ENCODE results near the gene SREK1IP1. TPM values are rescaled to one million over a fixed set of nuclear protein-coding genes. Genes with fewer than 3 reads are reported as not detected.

The SREK1IP1 gene
- total RNA-seq, 1 experiment from 2014 or later = 3.0 TPM

DNA sequence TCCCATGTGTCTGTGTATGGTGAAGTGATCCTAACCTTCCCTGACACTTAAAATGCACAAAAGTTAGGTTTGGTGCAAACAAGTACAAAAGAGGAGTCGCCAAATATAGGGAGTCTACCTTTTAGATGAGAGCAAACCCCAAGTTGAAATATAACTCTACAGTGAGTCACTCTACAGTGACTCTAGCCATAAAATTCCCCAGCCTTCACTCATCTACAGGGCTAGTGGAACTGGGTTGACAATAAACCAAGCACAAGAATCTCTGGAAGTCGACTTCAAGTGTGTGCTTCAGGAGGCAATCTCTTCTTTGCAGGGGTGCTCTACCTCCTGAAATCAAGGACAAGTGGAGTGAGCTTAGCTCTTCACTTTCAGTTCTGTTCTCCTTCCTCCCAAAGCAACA is 74.9 kb downstream of the SREK1IP1 start:
- no TSS peak for BruUV-seq (replicated peaks)
- H3K4me2 ChIP-seq (ENCODE audit: low read length) = no peak overlapping the region
- peak; percentile 76 for ATAC-seq

DNA sequence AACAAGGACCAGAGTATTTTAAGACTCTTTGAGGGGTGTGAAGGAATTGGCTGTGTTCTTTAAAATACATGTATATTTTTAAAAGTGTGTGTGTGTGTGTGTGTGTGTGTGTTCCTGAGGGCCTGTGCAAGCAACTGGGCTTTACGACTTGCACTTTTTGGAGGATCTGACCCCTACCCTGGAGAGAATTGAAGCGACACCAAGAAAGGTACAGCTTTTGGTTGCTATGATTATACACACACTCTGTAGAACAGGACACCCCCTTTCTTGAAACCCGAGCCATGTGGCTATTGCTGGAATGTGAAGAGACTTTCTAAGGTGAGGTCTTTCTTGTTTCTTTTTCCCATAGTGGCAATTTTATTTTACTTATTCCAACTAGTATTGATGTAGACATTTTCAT is 77.2 kb downstream of the SREK1IP1 start:
- H3K36me3 ChIP-seq (ENCODE audit: low read depth, low read length) = no peaks in the 10 kb centered on the region; the same call in 1 of the 2 replicates
- no peaks in the 10 kb centered on the region for H3K79me2 ChIP-seq (ENCODE audit: low read length)
- H3K9me2 ChIP-seq (replicated peaks; ENCODE audit: low read length) = no peaks in the 10 kb centered on the region
- DNase-seq (no peak), ATAC-seq (no peak)
- no TSS peak for BruUV-seq (replicated peaks)
- intact Hi-C loops (cut with micrococcal nuclease) = no loop called here
- no peak overlapping the region for H3K9ac ChIP-seq (ENCODE audit: low read length)
- H3F3A ChIP-seq (ENCODE audit: low read length, unreplicated experiment) = no peaks in the 10 kb centered on the region
- H3K4me2 ChIP-seq (ENCODE audit: low read length) = peak overlapping the region; percentile 88; the same call in 1 of the 2 replicates
- H4K20me1 ChIP-seq (ENCODE audit: low read length) = no peaks in the 10 kb centered on the region
- no peaks in the 10 kb centered on the region for H3K9me3 ChIP-seq (ENCODE audit: low read length)
- no peak overlapping the region for H3K27ac ChIP-seq (ENCODE audit: low read length)
- peaks cover 9% of the 10 kb centered on the region; the same call in 1 of the 2 replicates for H3K4me1 ChIP-seq (ENCODE audit: insufficient read depth, low read length)
- no peak overlapping the region for H2AFZ ChIP-seq (ENCODE audit: low read length)
- ChIA-PET CTCF (no interaction called here), POLR2A (ENCODE audit: unreplicated experiment) (no interaction called here)
- H3K4me3 ChIP-seq (ENCODE audit: low read length) = no peak overlapping the region
- no peaks in the 10 kb centered on the region for H3K27me3 ChIP-seq (ENCODE audit: low read length)
- TF ChIP-seq, protein P1, sequence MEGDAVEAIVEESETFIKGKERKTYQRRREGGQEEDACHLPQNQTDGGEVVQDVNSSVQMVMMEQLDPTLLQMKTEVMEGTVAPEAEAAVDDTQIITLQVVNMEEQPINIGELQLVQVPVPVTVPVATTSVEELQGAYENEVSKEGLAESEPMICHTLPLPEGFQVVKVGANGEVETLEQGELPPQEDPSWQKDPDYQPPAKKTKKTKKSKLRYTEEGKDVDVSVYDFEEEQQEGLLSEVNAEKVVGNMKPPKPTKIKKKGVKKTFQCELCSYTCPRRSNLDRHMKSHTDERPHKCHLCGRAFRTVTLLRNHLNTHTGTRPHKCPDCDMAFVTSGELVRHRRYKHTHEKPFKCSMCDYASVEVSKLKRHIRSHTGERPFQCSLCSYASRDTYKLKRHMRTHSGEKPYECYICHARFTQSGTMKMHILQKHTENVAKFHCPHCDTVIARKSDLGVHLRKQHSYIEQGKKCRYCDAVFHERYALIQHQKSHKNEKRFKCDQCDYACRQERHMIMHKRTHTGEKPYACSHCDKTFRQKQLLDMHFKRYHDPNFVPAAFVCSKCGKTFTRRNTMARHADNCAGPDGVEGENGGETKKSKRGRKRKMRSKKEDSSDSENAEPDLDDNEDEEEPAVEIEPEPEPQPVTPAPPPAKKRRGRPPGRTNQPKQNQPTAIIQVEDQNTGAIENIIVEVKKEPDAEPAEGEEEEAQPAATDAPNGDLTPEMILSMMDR (conservative IDR thresholded peaks at IDR 0.05; ENCODE audit: low read depth, low read length) = no peak
- TF ChIP-seq EZH2 (IDR thresholded peaks at IDR 0.05; ENCODE audit: low read length, unreplicated experiment) = no peak
- no peak for TF ChIP-seq EZH2phosphoT487 (IDR thresholded peaks at IDR 0.05; ENCODE audit: borderline replicate concordance, low read length)

More for the DNA sequence above, 74.9 kb downstream of the SREK1IP1 start:
- ChIA-PET CTCF (no interaction called here), POLR2A (ENCODE audit: unreplicated experiment) (no interaction called here)
- Histone ChIP-seq H2AFZ (ENCODE audit: low read length) (0 out of 2 replicates have a peak overlapping the region, but pooled peaks have one; percentile 22), H3K9me2 (replicated peaks; ENCODE audit: low read length) (no peaks in the 10 kb centered on the region), H3K9me3 (ENCODE audit: low read length) (no peaks in the 10 kb centered on the region), H3K9ac (ENCODE audit: low read length) (no peak overlapping the region), H3K27ac (ENCODE audit: low read length) (no peak overlapping the region), H3K79me2 (ENCODE audit: low read length) (no peaks in the 10 kb centered on the region), H3K4me1 (ENCODE audit: insufficient read depth, low read length) (peaks cover 9% of the 10 kb centered on the region; the same call in 1 of the 2 replicates), H4K20me1 (ENCODE audit: low read length) (no peaks in the 10 kb centered on the region), H3K4me3 (ENCODE audit: low read length) (no peak overlapping the region), H3K27me3 (ENCODE audit: low read length) (no peaks in the 10 kb centered on the region), H3K36me3 (ENCODE audit: low read depth, low read length) (no peaks in the 10 kb centered on the region; the same call in 1 of the 2 replicates), H3F3A (ENCODE audit: low read length, unreplicated experiment) (no peaks in the 10 kb centered on the region)
- DNase-seq = peak; percentile 60
- intact Hi-C loops (cut with micrococcal nuclease) = no loop called here
- TF ChIP-seq, protein P1 (conservative IDR thresholded peaks at IDR 0.05; ENCODE audit: low read depth, low read length) = no peak
- no peak for TF ChIP-seq EZH2 (IDR thresholded peaks at IDR 0.05; ENCODE audit: low read length, unreplicated experiment)
- TF ChIP-seq EZH2phosphoT487 (IDR thresholded peaks at IDR 0.05; ENCODE audit: borderline replicate concordance, low read length) = no peak

DNA sequence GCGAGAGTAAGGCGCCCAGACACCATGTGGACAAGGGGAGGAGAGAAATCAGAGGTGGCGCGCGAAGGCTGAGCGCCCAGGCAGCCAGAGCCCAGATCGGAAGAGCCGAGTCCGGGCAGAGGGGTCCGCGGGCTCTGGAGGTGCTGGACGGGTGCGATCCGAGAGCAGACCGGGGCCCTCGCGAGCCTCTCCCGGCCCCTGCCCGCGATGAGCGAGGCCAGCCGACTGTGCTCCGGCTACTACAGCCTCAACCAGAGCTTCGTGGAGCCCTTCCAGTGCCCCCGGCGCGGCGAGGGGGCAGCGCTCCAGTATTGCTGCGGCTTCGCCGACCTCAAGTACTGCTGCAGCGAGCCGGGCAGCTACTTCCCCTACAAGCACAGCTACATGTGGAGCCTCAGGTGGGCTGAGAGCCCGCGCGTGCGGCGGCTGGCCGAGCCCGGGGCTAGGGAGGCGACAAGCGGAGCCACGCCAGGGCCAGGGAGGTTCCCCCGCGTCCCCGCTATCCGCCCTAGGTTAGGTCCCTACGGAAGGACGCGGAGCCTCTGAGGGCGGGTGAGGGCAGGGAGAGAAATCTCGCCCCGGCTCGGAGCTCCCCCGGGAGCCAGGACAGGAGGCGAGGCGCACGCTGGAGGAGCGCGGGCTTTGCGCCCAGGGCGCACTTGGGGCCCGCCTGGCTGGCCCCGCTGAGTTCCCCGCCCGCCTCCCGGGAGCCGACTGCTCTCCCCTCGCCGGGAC is 77.9 kb downstream of the SREK1IP1 start, which contains the start of gene SHISAL2B:
SHISAL2B (plus strand) TSS at position 87 of the 735 bp plus-strand sequence; CDS start at position 208, 121 bp downstream.
- H2AFZ ChIP-seq (ENCODE audit: low read length) = peak within 1 kb of the TSS; percentile 85
- H3K27me3 ChIP-seq (ENCODE audit: low read length) = no peaks in the 10 kb centered on the region
- CTCF ChIA-PET = no interaction called here
- no peak within 1 kb of the TSS for H3K27ac ChIP-seq (ENCODE audit: low read length)
- POLR2A ChIA-PET (ENCODE audit: unreplicated experiment) = no interaction called here
- H3K9me2 ChIP-seq (replicated peaks; ENCODE audit: low read length) = no peaks in the 10 kb centered on the region
- peaks cover 9% of the 10 kb centered on the region; the same call in 1 of the 2 replicates for H3K4me1 ChIP-seq (ENCODE audit: insufficient read depth, low read length)
- peak within 1 kb of the TSS; percentile 64 for H3K4me3 ChIP-seq (ENCODE audit: low read length)
- no peaks in the 10 kb centered on the region for H3F3A ChIP-seq (ENCODE audit: low read length, unreplicated experiment)
- no peaks in the 10 kb centered on the region for H3K9me3 ChIP-seq (ENCODE audit: low read length)
- H3K36me3 ChIP-seq (ENCODE audit: low read depth, low read length) = no peaks in the 10 kb centered on the region
- no TSS peak for BruUV-seq (replicated peaks)
- ATAC-seq (peak; percentile 67), DNase-seq (no peak)
- H3K9ac ChIP-seq (ENCODE audit: low read length) = no peak within 1 kb of the TSS
- intact Hi-C loops (cut with micrococcal nuclease) = no loop called here
- H4K20me1 ChIP-seq (ENCODE audit: low read length) = no peaks in the 10 kb centered on the region
- TF ChIP-seq EZH2phosphoT487 (IDR thresholded peaks at IDR 0.05; ENCODE audit: borderline replicate concordance, low read length) = no peak
- TF ChIP-seq, protein P1 (conservative IDR thresholded peaks at IDR 0.05; ENCODE audit: low read depth, low read length) = no peak
- no peak for TF ChIP-seq EZH2 (IDR thresholded peaks at IDR 0.05; ENCODE audit: low read length, unreplicated experiment)
- peak within 1 kb of the TSS; percentile 88 for H3K4me2 ChIP-seq (ENCODE audit: low read length)
- H3K79me2 ChIP-seq (ENCODE audit: low read length) = no peaks in the 10 kb centered on the region
